Mesenchymal stem cell (in vitro differentiated cells and primary cell): ENCODE measurements around the gene GDF11. TPM values are rescaled to one million over a fixed set of nuclear protein-coding genes. Genes with fewer than 3 reads are reported as not detected.

Source experiments
- DNase-seq: peaks from one replicate; pipeline ENCODE4 v3.0.0-alpha.2; 2013
- H2AFZ ChIP-seq: one replicate; pipeline ENCODE4 v1.6.1; 2013; ENCODE audit warnings: low read depth, mild to moderate bottlenecking, control low read depth, inconsistent platforms, low read length, moderate library complexity
- H2AK5ac ChIP-seq: 2 replicates; pipeline ENCODE4 v1.6.1; 2013; ENCODE audit warnings: low read length, moderate library complexity, mild to moderate bottlenecking, inconsistent platforms; ENCODE audit not compliant: severe bottlenecking
- H2BK120ac ChIP-seq: one replicate; pipeline ENCODE4 v1.6.1; 2013; ENCODE audit warnings: low read depth, mild to moderate bottlenecking, inconsistent platforms, low read length, moderate library complexity
- H2BK12ac ChIP-seq, 2 experiments: one replicate each; pipeline ENCODE4 v1.6.1; 2013; ENCODE audit warnings: inconsistent platforms in 2 of 2, low read length in 2 of 2, mild to moderate bottlenecking in 2 of 2, moderate library complexity in 2 of 2, control low read depth in 1 of 2
- H2BK15ac ChIP-seq: one replicate; pipeline ENCODE4 v1.6.1; 2013; ENCODE audit warnings: mild to moderate bottlenecking, low read depth, inconsistent platforms; ENCODE audit not compliant: poor library complexity, severe bottlenecking
- H2BK5ac ChIP-seq: 2 replicates; pipeline ENCODE4 v1.6.1; 2013; ENCODE audit warnings: low read depth, mild to moderate bottlenecking, low read length, control low read depth, inconsistent platforms; ENCODE audit not compliant: poor library complexity, severe bottlenecking
- H3K14ac ChIP-seq, 2 experiments: one replicate each; pipeline ENCODE4 v1.6.1; 2013; ENCODE audit warnings: inconsistent platforms in 2 of 2, low read length in 2 of 2, control low read depth in 1 of 2, mild to moderate bottlenecking in 1 of 2, moderate library complexity in 1 of 2
- H3K18ac ChIP-seq, 2 experiments: one replicate each; pipeline ENCODE4 v1.6.1; 2013; ENCODE audit warnings: inconsistent platforms in 2 of 2, low read length in 2 of 2, control low read depth in 1 of 2, low read depth in 1 of 2, mild to moderate bottlenecking in 1 of 2
- H3K23ac ChIP-seq, 2 experiments: one replicate each; pipeline ENCODE4 v1.6.1; 2013; ENCODE audit warnings: inconsistent platforms in 2 of 2, low read length in 2 of 2, mild to moderate bottlenecking in 2 of 2, moderate library complexity in 2 of 2, control low read depth in 1 of 2
- H3K27ac ChIP-seq: 2 replicates; pipeline ENCODE4 v1.5.1; 2013; ENCODE audit warnings: mild to moderate bottlenecking, moderate library complexity, low read length, control low read depth, inconsistent platforms; ENCODE audit not compliant: poor library complexity, severe bottlenecking
- H3K27me3 ChIP-seq, 2 experiments: 2 replicates each; pipeline versions ENCODE4 v1.6.1 to v1.7.0; 2013; ENCODE audit warnings: low read length in 2 of 2, mild to moderate bottlenecking in 2 of 2, moderate library complexity in 2 of 2, control low read depth in 1 of 2, inconsistent platforms in 1 of 2; ENCODE audit not compliant: control insufficient read depth in 1 of 2, insufficient read depth in 1 of 2
- H3K36me3 ChIP-seq, 2 experiments: 2 replicates each; pipeline versions ENCODE4 v1.6.1 to v1.7.0; 2013; ENCODE audit warnings: low read length in 2 of 2, control low read depth in 1 of 2, inconsistent platforms in 1 of 2, low read depth in 1 of 2, mild to moderate bottlenecking in 1 of 2; ENCODE audit not compliant: insufficient read depth in 2 of 2, control insufficient read depth in 1 of 2
- H3K4ac ChIP-seq, 2 experiments: one replicate each; pipeline ENCODE4 v1.6.1; 2013; ENCODE audit warnings: inconsistent platforms in 2 of 2, low read length in 2 of 2, mild to moderate bottlenecking in 2 of 2, moderate library complexity in 2 of 2, control low read depth in 1 of 2, low read depth in 1 of 2
- H3K4me1 ChIP-seq: 2 replicates; pipeline ENCODE4 v1.6.1; 2013; ENCODE audit warnings: low read depth, low read length, control low read depth; ENCODE audit not compliant: control insufficient read depth, insufficient read depth
- H3K4me2 ChIP-seq: 2 replicates; pipeline ENCODE4 v1.6.1; 2013; ENCODE audit warnings: low read length, mild to moderate bottlenecking, inconsistent platforms; ENCODE audit not compliant: poor library complexity, severe bottlenecking
- H3K4me3 ChIP-seq, 2 experiments: 2 replicates each; pipeline versions ENCODE4 v1.5.1 to v1.7.0; 2013; ENCODE audit warnings: low read length in 2 of 2, mild to moderate bottlenecking in 2 of 2, control low read depth in 1 of 2, low read depth in 1 of 2; ENCODE audit not compliant: insufficient read depth in 1 of 2
- H3K79me1 ChIP-seq: replicated peaks from 2 replicates; pipeline ENCODE4 v1.6.1; 2013; ENCODE audit warnings: mild to moderate bottlenecking, control low read depth, low read length, inconsistent platforms; ENCODE audit not compliant: poor library complexity, severe bottlenecking
- H3K9ac ChIP-seq: 2 replicates; pipeline ENCODE4 v1.7.0; 2013; ENCODE audit warnings: mild to moderate bottlenecking, low read length, moderate library complexity
- H3K9me3 ChIP-seq: 2 replicates; pipeline ENCODE4 v1.7.0; 2013; ENCODE audit warnings: mild to moderate bottlenecking, low read length; ENCODE audit not compliant: control insufficient read depth
- H4K8ac ChIP-seq: one replicate; pipeline ENCODE4 v1.6.1; 2013; ENCODE audit warnings: inconsistent platforms, mild to moderate bottlenecking, low read length, moderate library complexity
- H4K91ac ChIP-seq: one replicate; pipeline ENCODE4 v1.6.1; 2013; ENCODE audit warnings: mild to moderate bottlenecking, low read length, inconsistent platforms
- WGBS: methylation state at CpG from one replicate; pipeline ENCODE4 v1.1.7; 2013; ENCODE audit warnings: mixed read lengths; 5-methylcytosine and 5-hydroxymethylcytosine counted together
- small RNA-seq: library from polyadenylated mRNA; stranded (forward); fragments of <200 nt; extraction: miRNeasy Mini kit (QIAGEN cat#:217004); gene quantifications from one replicate; pipeline ENCODE3, GENCODE V24; 2013; ENCODE audit warnings: low read depth

GDF11 gene

DNA sequence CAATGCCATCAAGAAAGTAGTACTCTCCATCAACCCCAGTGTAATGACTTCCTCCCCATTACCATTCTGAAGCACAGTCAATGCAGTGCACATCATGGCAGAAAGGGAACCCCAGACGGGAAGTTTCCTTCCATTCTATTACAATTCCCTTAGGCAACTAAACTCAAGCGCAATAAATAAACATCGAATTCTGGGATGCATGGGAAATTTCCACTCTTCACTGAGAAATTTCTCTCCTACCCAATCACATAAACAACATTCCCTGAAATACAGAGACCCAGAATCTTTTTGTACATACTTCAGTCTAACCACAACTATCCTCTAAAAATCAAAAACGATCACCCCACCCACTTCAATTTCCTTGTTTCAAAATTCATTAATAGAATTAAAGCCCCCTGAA, 54.6 kb downstream of the GDF11 start:
- Histone ChIP-seq H2AFZ (no peak overlapping the region), H3K4ac (no peak overlapping the region), H3K9ac (peak overlapping the region; percentile 4), H4K91ac (no peak overlapping the region), H3K4me2 (no peak overlapping the region), H2BK120ac (no peak overlapping the region), H3K23ac (no peak overlapping the region), H3K27ac (no peak overlapping the region), H2BK5ac (no peak overlapping the region), H2AK5ac (no peak overlapping the region), H3K27me3 (no peaks in the 10 kb centered on the region), H3K14ac (no peak overlapping the region), H3K18ac (no peak overlapping the region), H3K36me3 (peaks cover 26 to 97% of the 10 kb centered on the region in 2 experiments), H2BK15ac (no peak overlapping the region), H3K79me1 (peaks cover 24% of the 10 kb centered on the region), H2BK12ac (no peak overlapping the region), H3K4me1 (no peaks in the 10 kb centered on the region), H3K4me3 (no peak overlapping the region), H3K9me3 (no peaks in the 10 kb centered on the region), H4K8ac (no peak overlapping the region)
- 75% methylated on average over 4 of the region's 4 CpGs for WGBS
- peak; percentile 65 for DNase-seq

Small RNA genes within 50 kb of the gene (small RNA-seq; reads per million reads assigned to genes)
- gene AC009779.1 = not detected
- gene RF00017 = not detected
